RWPE2 (cell line): ENCODE data around the gene ZFPL1.

Experiments used
- ATAC-seq: fragments of 200-7000 bp; cut with Tn5 transposase; 3 replicates; pipeline ENCODE4 v1.9.1; 2021; ENCODE audit warnings: low read depth
- DNase-seq: peaks from one replicate; pipeline ENCODE4 v3.0.0-alpha.2; 2020; ENCODE audit warnings: low spot score
- H3K27ac ChIP-seq: fragments of 450-650 bp; 2 replicates; pipeline ENCODE4 v1.5.1; 2017; ENCODE audit warnings: mild to moderate bottlenecking; ENCODE audit not compliant: poor library complexity, severe bottlenecking
- H3K27me3 ChIP-seq: fragments of 250-450 bp; sonication (Bioruptor Pico); 2 replicates; pipeline ENCODE4 v1.5.1; 2021; ENCODE audit warnings: mild to moderate bottlenecking, moderate library complexity; ENCODE audit not compliant: insufficient read depth, poor library complexity, severe bottlenecking
- H3K36me3 ChIP-seq: fragments of 250-450 bp; sonication (Bioruptor Pico); 2 replicates; pipeline ENCODE4 v1.5.1; 2020; ENCODE audit warnings: low read depth, mild to moderate bottlenecking, moderate library complexity
- H3K4me1 ChIP-seq: fragments of 250-450 bp; sonication (Bioruptor Pico); 2 replicates; pipeline ENCODE4 v1.5.1; 2021; ENCODE audit warnings: mild to moderate bottlenecking, moderate library complexity; ENCODE audit not compliant: insufficient read depth, poor library complexity, severe bottlenecking
- H3K4me3 ChIP-seq: fragments of 250-450 bp; sonication (Bioruptor Pico); 2 replicates; pipeline ENCODE4 v1.5.1; 2021; ENCODE audit warnings: mild to moderate bottlenecking, moderate library complexity; ENCODE audit not compliant: severe bottlenecking
- H3K9me3 ChIP-seq: fragments of 250-450 bp; sonication (Bioruptor Pico); 2 replicates; pipeline ENCODE4 v1.5.1; 2021; ENCODE audit warnings: mild to moderate bottlenecking, moderate library complexity; ENCODE audit not compliant: severe bottlenecking
- CTCF ChIP-seq: fragments of 450-650 bp; IDR thresholded peaks from one replicate; pipeline ENCODE4 v1.5.1; 2017; ENCODE audit warnings: mild to moderate bottlenecking, moderate library complexity; ENCODE audit not compliant: poor library complexity, severe bottlenecking

Gene ZFPL1

GRCh38 chr11:65125197-65126056 is 41.4 kb downstream of the ZFPL1 start:
- Histone ChIP-seq H3K9me3 (no peaks in the 10 kb centered on the region), H3K4me1 (peaks cover 8% of the 10 kb centered on the region), H3K27me3 (no peaks in the 10 kb centered on the region), H3K27ac (no peak overlapping the region), H3K36me3 (peaks cover 81% of the 10 kb centered on the region), H3K4me3 (no peak overlapping the region)
- no peak for ATAC-seq
- no peak for TF ChIP-seq CTCF
- DNase-seq, result no peak

GRCh38 chr11:65126624-65127274 is 42.7 kb downstream of the ZFPL1 start:
- ATAC-seq (no peak), DNase-seq (no peak)
- H3K27ac ChIP-seq, result no peak overlapping the region
- peaks cover 8% of the 10 kb centered on the region for H3K4me1 ChIP-seq
- peaks cover 80% of the 10 kb centered on the region for H3K36me3 ChIP-seq
- H3K4me3 ChIP-seq, result no peak overlapping the region
- no peaks in the 10 kb centered on the region for H3K9me3 ChIP-seq
- no peak for TF ChIP-seq CTCF
- H3K27me3 ChIP-seq, result no peaks in the 10 kb centered on the region

GRCh38 chr11:65127473-65128181 is 43.6 kb downstream of the ZFPL1 start:
- Histone ChIP-seq H3K27ac (no peak overlapping the region), H3K4me1 (peaks cover 8% of the 10 kb centered on the region), H3K4me3 (no peak overlapping the region), H3K36me3 (peaks cover 89% of the 10 kb centered on the region), H3K27me3 (no peaks in the 10 kb centered on the region), H3K9me3 (no peaks in the 10 kb centered on the region)
- no peak for ATAC-seq
- TF ChIP-seq CTCF, result no peak
- DNase-seq, result no peak

- peaks cover 1% of the 10 kb centered on the region for H3K4me1 ChIP-seq
- DNase-seq, result no peak
- no peak overlapping the region for H3K4me3 ChIP-seq
- ATAC-seq, result no peak; the same call in 2 of the 3 replicates
- H3K36me3 ChIP-seq, result peaks cover 87% of the 10 kb centered on the region
- H3K27me3 ChIP-seq, result no peaks in the 10 kb centered on the region
- H3K9me3 ChIP-seq, result no peaks in the 10 kb centered on the region
- no peak for TF ChIP-seq CTCF
- no peak overlapping the region for H3K27ac ChIP-seq
Observed at GRCh38 chr11:65128182-65129145, 44.4 kb downstream of the ZFPL1 start.
